H1 (cell line): ENCODE measurements around the gene PRSS48. TPM values are rescaled to one million over a fixed set of nuclear protein-coding genes. Genes with fewer than 3 reads are reported as not detected.

Experiments
- CTCF ChIA-PET: fragments of 300-600 bp; sonication (Branson Sonifier 250); formaldehyde crosslinking; loops from one replicate; lab custom pipeline; 2021; ENCODE audit not compliant: partially characterized antibody; lab: Charles Lee
- POLR2A ChIA-PET: fragments of 300-600 bp; sonication (Branson Sonifier 250); formaldehyde crosslinking; loops from one replicate; lab custom pipeline; 2021; ENCODE audit warnings: inconsistent platforms; ENCODE audit not compliant: partially characterized antibody; lab: Charles Lee
- DNase-seq, 2 experiments: peaks; one replicate each; pipeline versions ENCODE4 v3.0.0 to v3.0.0-alpha.2; 2010 to 2022; ENCODE audit warnings: low spot score in 2 of 2, low read depth in 1 of 2, mixed read lengths in 1 of 2
- FAIRE-seq: peaks from 2 replicates; lab custom pipeline; 2011; peaks lifted over from hg19 to GRCh38; lab: Jason Lieb, UNC
- H2AFZ ChIP-seq: 2 replicates; pipeline ENCODE4 v1.8.1; 2012; ENCODE audit warnings: low read length, inconsistent platforms
- H2AK5ac ChIP-seq: 2 replicates; pipeline ENCODE4 v1.6.1; 2013; ENCODE audit warnings: low read depth, low read length
- H2BK120ac ChIP-seq: replicated peaks from 2 replicates; pipeline ENCODE3; 2013; ENCODE audit warnings: low read depth, low read length, inconsistent platforms
- H2BK12ac ChIP-seq: 2 replicates; pipeline ENCODE4 v1.6.1; 2013; ENCODE audit warnings: low read depth, low read length
- H2BK15ac ChIP-seq: 2 replicates; pipeline ENCODE4 v1.6.1; 2013; ENCODE audit warnings: low read length
- H2BK20ac ChIP-seq: 2 replicates; pipeline ENCODE4 v1.6.1; 2013; ENCODE audit warnings: low read length
- H2BK5ac ChIP-seq: 2 replicates; pipeline ENCODE4 v1.6.1; 2013; ENCODE audit warnings: low read depth, low read length
- H3K14ac ChIP-seq: 2 replicates; pipeline ENCODE4 v1.6.1; 2013; ENCODE audit warnings: inconsistent platforms; ENCODE audit not compliant: insufficient read length
- H3K18ac ChIP-seq: 2 replicates; pipeline ENCODE4 v1.6.1; 2013; ENCODE audit warnings: low read length; ENCODE audit errors: extremely low read depth
- H3K23ac ChIP-seq: 2 replicates; pipeline ENCODE4 v1.6.1; 2013; ENCODE audit warnings: inconsistent platforms; ENCODE audit not compliant: insufficient read length
- H3K23me2 ChIP-seq: 2 replicates; pipeline ENCODE4 v1.6.1; 2013; ENCODE audit warnings: low read depth, low read length
- H3K27ac ChIP-seq: 2 replicates; pipeline ENCODE4 v1.6.1; 2011; ENCODE audit warnings: low read depth, low read length, inconsistent platforms
- H3K27me3 ChIP-seq, 4 experiments: replicated peaks in 1 of 4; 1 replicate in 1 of 4; 2 replicates in 3 of 4; pipeline versions ENCODE4 v1.6.1 to v1.8.1; 2011 to 2013; ENCODE audit warnings: low read length in 3 of 4, mild to moderate bottlenecking in 3 of 4, inconsistent platforms in 2 of 4, mixed read lengths in 2 of 4, moderate library complexity in 1 of 4; ENCODE audit not compliant: control insufficient read depth in 3 of 4, insufficient read depth in 3 of 4; ENCODE audit errors: extremely low read depth in 1 of 4
- H3K36me3 ChIP-seq, 4 experiments: 2 replicates each; pipeline versions ENCODE4 v1.6.1 to v1.8.1; 2011 to 2013; ENCODE audit warnings: mild to moderate bottlenecking in 4 of 4, low read length in 3 of 4, moderate library complexity in 2 of 4, control low read depth in 1 of 4, inconsistent platforms in 1 of 4; ENCODE audit not compliant: insufficient read depth in 4 of 4, control insufficient read depth in 2 of 4
- H3K4ac ChIP-seq: replicated peaks from 2 replicates; pipeline ENCODE3; 2013; ENCODE audit warnings: low read length, low read depth, mixed read lengths, inconsistent platforms; ENCODE audit not compliant: insufficient read length
- H3K4me1 ChIP-seq, 4 experiments: replicated peaks in 1 of 4; 1 replicate in 1 of 4; 2 replicates in 3 of 4; pipeline versions ENCODE4 v1.6.1 to v1.8.1; 2011 to 2013; ENCODE audit warnings: low read length in 3 of 4, inconsistent platforms in 2 of 4, mixed read lengths in 1 of 4; ENCODE audit not compliant: insufficient read depth in 4 of 4, control insufficient read depth in 3 of 4
- H3K4me2 ChIP-seq, 2 experiments: 2 replicates each; pipeline versions ENCODE4 v1.6.1 to v1.8.1; 2011 to 2013; ENCODE audit warnings: low read depth in 2 of 2, low read length in 2 of 2, control low read depth in 1 of 2, inconsistent platforms in 1 of 2, mild to moderate bottlenecking in 1 of 2; ENCODE audit not compliant: insufficient read depth in 1 of 2
- H3K4me3 ChIP-seq, 4 experiments: fragments of 200-600, 300-600 bp in 1 of 4; sonication (generic), shearing (Covaris generic), sonication (Bioruptor Twin) in 1 of 4; 2 replicates each; pipeline versions ENCODE4 v1.5.1 to v1.8.1; 2011 to 2016; ENCODE audit warnings: low read length in 4 of 4, low read depth in 3 of 4, control low read depth in 2 of 4, inconsistent platforms in 2 of 4, mild to moderate bottlenecking in 2 of 4, mixed read lengths in 1 of 4, moderate library complexity in 1 of 4; ENCODE audit not compliant: insufficient read depth in 2 of 4; ENCODE audit errors: extremely low read depth in 1 of 4
- H3K56ac ChIP-seq: replicated peaks from 2 replicates; pipeline ENCODE3; 2013; ENCODE audit warnings: low read depth, mild to moderate bottlenecking, mixed read lengths, low read length, inconsistent platforms; ENCODE audit not compliant: insufficient read length
- H3K79me1 ChIP-seq: 2 replicates; pipeline ENCODE4 v1.6.1; 2013; ENCODE audit warnings: low read depth, low read length, control low read depth
- H3K79me2 ChIP-seq, 2 experiments: 2 replicates each; pipeline versions ENCODE4 v1.6.1 to v1.8.1; 2012 to 2013; ENCODE audit warnings: low read length in 2 of 2, mild to moderate bottlenecking in 2 of 2, inconsistent platforms in 1 of 2; ENCODE audit not compliant: insufficient read depth in 2 of 2, control insufficient read depth in 1 of 2
- H3K9ac ChIP-seq, 4 experiments: replicated peaks in 1 of 4; 1 replicate in 1 of 4; 2 replicates in 3 of 4; pipeline versions ENCODE4 v1.6.1 to v1.8.1; 2011 to 2013; ENCODE audit warnings: low read depth in 3 of 4, low read length in 3 of 4, control low read depth in 2 of 4, mild to moderate bottlenecking in 2 of 4, moderate library complexity in 2 of 4, inconsistent platforms in 1 of 4; ENCODE audit errors: extremely low read depth in 1 of 4
- H3K9me3 ChIP-seq, 2 experiments: 2 replicates each; pipeline versions ENCODE4 v1.6.1 to v1.8.1; 2012 to 2013; ENCODE audit warnings: mild to moderate bottlenecking in 2 of 2, moderate library complexity in 2 of 2, control low read depth in 1 of 2, inconsistent platforms in 1 of 2, low read depth in 1 of 2, low read length in 1 of 2, mixed read lengths in 1 of 2; ENCODE audit not compliant: insufficient read depth in 2 of 2
- H4K20me1 ChIP-seq, 2 experiments: replicated peaks in 1 of 2; 2 replicates each; pipeline versions ENCODE3 to v1.8.1; 2011 to 2013; ENCODE audit warnings: inconsistent platforms in 2 of 2, low read length in 2 of 2, mild to moderate bottlenecking in 1 of 2; ENCODE audit not compliant: insufficient read depth in 2 of 2, control insufficient read depth in 1 of 2
- H4K5ac ChIP-seq: 2 replicates; pipeline ENCODE4 v1.6.1; 2013; ENCODE audit warnings: low read length, low read depth, mixed read lengths, inconsistent platforms; ENCODE audit not compliant: insufficient read length
- H4K8ac ChIP-seq: 2 replicates; pipeline ENCODE4 v1.8.0; 2013; ENCODE audit warnings: mild to moderate bottlenecking, moderate library complexity, low read length, inconsistent platforms; ENCODE audit not compliant: insufficient read depth; ENCODE audit errors: extremely low read depth
- H4K91ac ChIP-seq: replicated peaks from 2 replicates; pipeline ENCODE3; 2013; ENCODE audit warnings: low read length, mixed read lengths, inconsistent platforms; ENCODE audit not compliant: insufficient read length
- BCL11A ChIP-seq, 2 experiments: IDR thresholded peaks; one replicate each; pipeline ENCODE4 v1.6.1; 2011; ENCODE audit warnings: low read depth in 2 of 2, low read length in 2 of 2, mild to moderate bottlenecking in 2 of 2
- CEBPB ChIP-seq: IDR thresholded peaks from 2 replicates; pipeline ENCODE4 v1.6.1; 2012; ENCODE audit warnings: low read depth, low read length
- CHD2 ChIP-seq: IDR thresholded peaks from 2 replicates; pipeline ENCODE4 v1.6.1; 2012; ENCODE audit warnings: low read length, improper control_type of control experiment
- EZH2 ChIP-seq: fragments of 200-600 bp; sonication (generic); IDR thresholded peaks from 2 replicates; pipeline ENCODE4 v1.7.1; 2012; ENCODE audit warnings: low read depth, mild to moderate bottlenecking, moderate library complexity, low read length, inconsistent platforms; ENCODE audit not compliant: severe bottlenecking
- GABPA ChIP-seq: IDR thresholded peaks from 2 replicates; pipeline ENCODE4 v1.6.1; 2011; ENCODE audit warnings: mild to moderate bottlenecking, low read length, moderate library complexity, borderline replicate concordance; ENCODE audit not compliant: insufficient read depth
- MAX ChIP-seq: IDR thresholded peaks from 2 replicates; pipeline ENCODE4 v1.6.1; 2012; ENCODE audit warnings: inconsistent platforms
- RBBP5 ChIP-seq: IDR thresholded peaks from 2 replicates; pipeline ENCODE4 v1.7.1; 2012; ENCODE audit warnings: low read depth, mild to moderate bottlenecking, inconsistent platforms, low read length, moderate library complexity, borderline replicate concordance
- WGBS, 2 experiments: shearing (Covaris generic) in 1 of 2; methylation state at CpG; one replicate each; pipeline versions ENCODE4 v1.1.6 to v1.1.7; 2013 to 2015; ENCODE audit warnings: low lambda C conversion rate in 2 of 2, mixed read lengths in 2 of 2, inconsistent platforms in 1 of 2, low coverage in 1 of 2, missing lambda C conversion rate in 1 of 2; ENCODE audit not compliant: insufficient replicate concordance in 2 of 2, insufficient coverage in 1 of 2, insufficient read length in 1 of 2; ENCODE audit errors: extremely low coverage in 1 of 2, missing lambda C conversion rate in 1 of 2; 5-methylcytosine and 5-hydroxymethylcytosine counted together
- polyA plus RNA-seq, 7 experiments: library from polyadenylated mRNA; depleted of rRNA in 3 of 7; stranded (reverse) in 5 of 7; unstranded in 2 of 7; fragments of >200 nt in 5 of 7; fragments of 200-250 nt in 2 of 7; gene quantifications; 1 replicate in 5 of 7; 2 replicates in 1 of 7; 4 replicates in 1 of 7; pipeline versions ENCODE4 v1.2.1 to v1.2.3, GENCODE V29; 2011 to 2013; ENCODE audit warnings: missing spikeins in 2 of 7, mixed read lengths in 2 of 7
- total RNA-seq: library from RNA; stranded (reverse); fragmentation: NEBNext Ultra II Directional; extraction: Animal tissue kit (Norgen Biotek cat#: 25700); gene quantifications from 2 replicates; pipeline ENCODE4 v1.2.1, GENCODE V29; 2021
- TF ChIP-seq, protein P1 (sequence below): IDR thresholded peaks from 2 replicates; pipeline ENCODE4 v1.6.1; 2012; ENCODE audit warnings: inconsistent platforms

PRSS48 gene
- total and polyA plus RNA-seq, 2 of the 8 experiments (the other 6 are each of a cell fraction or from before 2014, with no cell fraction given), result not detected

DNA sequence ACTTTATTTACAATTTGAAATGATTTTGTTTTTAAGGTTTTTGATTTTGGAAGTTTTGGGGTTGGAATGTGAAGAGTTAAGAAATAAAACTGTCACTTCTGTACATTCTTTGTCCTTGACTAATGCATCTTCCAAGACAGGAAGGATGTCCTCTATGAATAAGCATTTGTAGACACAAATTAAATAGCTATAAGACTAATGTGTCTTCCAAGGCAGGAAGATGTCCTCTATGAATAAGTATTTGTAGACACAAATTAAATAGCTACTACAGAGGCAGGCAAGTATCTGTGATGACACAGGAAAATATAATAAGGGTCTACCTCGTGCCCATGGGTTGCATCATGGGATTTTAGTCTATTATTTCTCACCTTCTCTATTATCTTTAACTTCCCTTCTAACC, 14.5 kb downstream of the PRSS48 start:
- Histone ChIP-seq H3K23me2 (no peaks in the 10 kb centered on the region), H2AFZ (no peak overlapping the region), H3K14ac (no peak overlapping the region), H3K9me3 (no peaks in the 10 kb centered on the region), H3K27ac (no peak overlapping the region), H3K56ac (no peak overlapping the region), H3K4me2 (no peak overlapping the region), H3K79me1 (peaks cover 6% of the 10 kb centered on the region), H3K23ac (no peak overlapping the region), H2BK12ac (no peak overlapping the region), H3K27me3 (no peaks in the 10 kb centered on the region), H4K91ac (no peak overlapping the region), H2BK20ac (no peak overlapping the region), H3K4me3 (no peak overlapping the region), H3K18ac (no peak overlapping the region), H3K4me1 (peaks cover 2 to 6% (median 3%) of the 10 kb centered on the region in 4 experiments; a peak in 4 of 7 replicates), H2BK5ac (no peak overlapping the region), H4K20me1 (no peaks in the 10 kb centered on the region), H2BK120ac (no peak overlapping the region), H3K9ac (no peak overlapping the region), H2BK15ac (no peak overlapping the region), H3K36me3 (no peaks in the 10 kb centered on the region; a peak in 1 of 8 replicates), H4K8ac (no peak overlapping the region), H2AK5ac (no peak overlapping the region), H3K4ac (no peak overlapping the region), H4K5ac (no peak overlapping the region), H3K79me2 (peaks cover 0 to 82% of the 10 kb centered on the region in 2 experiments; a peak in 2 of 4 replicates)
- CTCF ChIA-PET, result interaction anchor here (1.7 kb wide), 1 partner anchor 15 kb away, joined by 4 read pairs; the partner anchor contains the start of gene PRSS48
- DNase-seq (no peak), FAIRE-seq (no peak)
- 91% methylated on average over 1 of the region's 1 CpG; no CpG with 5 or more reads in 1 of the 2 experiments for WGBS, 2 experiments
- no peak for TF ChIP-seq CEBPB
- TF ChIP-seq BCL11A (IDR thresholded peaks at IDR 0.05; ENCODE audit: low read depth in 2 of 2, low read length in 2 of 2), result no peak
- TF ChIP-seq EZH2, result no peak
- no peak for TF ChIP-seq CHD2
- TF ChIP-seq RBBP5, result no peak
- no peak for TF ChIP-seq MAX
- TF ChIP-seq, protein P1, sequence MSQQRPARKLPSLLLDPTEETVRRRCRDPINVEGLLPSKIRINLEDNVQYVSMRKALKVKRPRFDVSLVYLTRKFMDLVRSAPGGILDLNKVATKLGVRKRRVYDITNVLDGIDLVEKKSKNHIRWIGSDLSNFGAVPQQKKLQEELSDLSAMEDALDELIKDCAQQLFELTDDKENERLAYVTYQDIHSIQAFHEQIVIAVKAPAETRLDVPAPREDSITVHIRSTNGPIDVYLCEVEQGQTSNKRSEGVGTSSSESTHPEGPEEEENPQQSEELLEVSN, result no peak
- no peak for TF ChIP-seq GABPA
- POLR2A ChIA-PET, result interaction anchor here (0.8 to 1.9 kb wide), 3 partner anchors 8 to 191 kb away, joined by 3 to 7 read pairs (median 3); partner anchors contain the start of gene SH3D19
